Small intestine (tissue), 7 donors: ENCODE data around the gene ANGPTL4. TPM values are rescaled to one million over a fixed set of nuclear protein-coding genes. Genes with fewer than 3 reads are reported as not detected.
"Not testable (repeated sequence)": the region's sequence is repeated elsewhere in the genome, so short reads cannot be mapped to it uniquely, and the experiment has no call there.

Source experiments
- DNase-seq, 2 donors: peaks; one replicate each; pipeline versions ENCODE4 v3.0.0 to v3.0.0-alpha.2; 2013
- FAIRE-seq: peaks from 2 replicates; lab custom pipeline; 2012; peaks lifted over from hg19 to GRCh38; lab: Jason Lieb, UNC
- H3K27ac ChIP-seq, 3 donors: one replicate each; pipeline ENCODE4 v1.5.1; 2013; ENCODE audit warnings: low read length in 2 of 3, mild to moderate bottlenecking in 2 of 3, control low read depth in 1 of 3, inconsistent platforms in 1 of 3, low read depth in 1 of 3, moderate library complexity in 1 of 3
- H3K27me3 ChIP-seq, 3 donors: one replicate each; pipeline ENCODE4 v1.6.1; 2013; ENCODE audit warnings: low read length in 3 of 3, inconsistent platforms in 1 of 3; ENCODE audit not compliant: control insufficient read depth in 3 of 3, insufficient read depth in 3 of 3
- H3K36me3 ChIP-seq, 3 donors: one replicate each; pipeline ENCODE4 v1.6.1; 2013; ENCODE audit warnings: low read length in 3 of 3, inconsistent platforms in 1 of 3, low read depth in 1 of 3, mild to moderate bottlenecking in 1 of 3, moderate library complexity in 1 of 3; ENCODE audit not compliant: control insufficient read depth in 3 of 3, insufficient read depth in 2 of 3
- H3K4me1 ChIP-seq, 3 donors: one replicate each; pipeline ENCODE4 v1.6.1; 2013; ENCODE audit warnings: low read length in 2 of 3, inconsistent platforms in 1 of 3, low read depth in 1 of 3, mild to moderate bottlenecking in 1 of 3, moderate library complexity in 1 of 3; ENCODE audit not compliant: control insufficient read depth in 3 of 3, insufficient read depth in 2 of 3
- H3K4me3 ChIP-seq, 3 donors: one replicate each; pipeline ENCODE4 v1.5.1; 2013; ENCODE audit warnings: low read length in 3 of 3, control low read depth in 1 of 3, inconsistent platforms in 1 of 3, low read depth in 1 of 3, mild to moderate bottlenecking in 1 of 3, moderate library complexity in 1 of 3
- H3K9me3 ChIP-seq, 2 donors: one replicate each; pipeline ENCODE4 v1.6.1; 2013; ENCODE audit warnings: low read depth in 1 of 2, low read length in 1 of 2; ENCODE audit not compliant: control insufficient read depth in 2 of 2, insufficient read depth in 1 of 2
- WGBS, 3 donors: extraction: QIAGEN DNeasy Blood & Tissue Kit; methylation state at CpG; one replicate each; pipeline ENCODE4 v1.1.7; 2013; 5-methylcytosine and 5-hydroxymethylcytosine counted together
- polyA plus RNA-seq, 4 donors: library from polyadenylated mRNA; stranded (reverse) in 3 of 4; unstranded in 1 of 4; fragments of 200-250 nt in 3 of 4; fragments of 120-200 nt in 1 of 4; gene quantifications; one replicate each; pipeline versions ENCODE4 v1.2.1 to v1.2.3, GENCODE V29; 2013
- donor health status: healthy with polysubstance abuse.
- donor health status: control.
- donor health status: control.
- donor health status: Bipolar disorder and iron deficiency.
- donor health status: healthy.

ANGPTL4 gene
- polyA plus RNA-seq, 4 donors = 1.0 to 24.8 (median 8.7) TPM

DNA sequence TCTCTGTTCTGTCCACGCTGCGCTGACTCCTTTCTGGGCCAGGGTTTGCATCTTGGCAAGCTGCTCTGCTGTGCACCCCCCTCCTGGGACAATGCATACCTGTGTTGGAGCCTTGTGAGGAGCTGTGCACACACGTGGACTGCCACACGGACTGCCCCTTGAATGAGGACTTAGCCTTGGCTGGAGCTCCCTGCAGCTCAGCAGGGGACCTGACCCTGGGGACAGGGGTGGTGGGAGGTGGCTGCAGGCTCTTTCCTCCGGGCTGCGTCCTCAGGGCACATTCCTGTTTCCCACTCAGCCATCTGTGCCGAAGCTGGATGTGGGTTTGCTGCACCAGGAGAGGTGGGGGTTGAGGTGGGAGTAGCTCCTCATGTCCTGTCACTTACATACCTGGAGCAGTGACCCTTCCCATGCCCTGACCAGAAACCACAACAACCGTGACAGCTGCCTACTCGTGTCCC, 34.4 kb downstream of the ANGPTL4 start:
- FAIRE-seq (no peak), DNase-seq (no peak)
- peaks cover 0 to 3% (median 0%) of the 10 kb centered on the region in 3 donors for H3K4me1 ChIP-seq
- H3K27ac ChIP-seq = no peak overlapping the region
- 60 to 70% (median 69%) methylated on average over 9 of the region's 9 CpGs for WGBS, 3 donors
- H3K9me3 ChIP-seq = no peaks in the 10 kb centered on the region
- no peaks in the 10 kb centered on the region for H3K27me3 ChIP-seq
- no peak overlapping the region for H3K4me3 ChIP-seq
- H3K36me3 ChIP-seq = peaks cover 3 to 80% (median 6%) of the 10 kb centered on the region in 3 donors

DNA sequence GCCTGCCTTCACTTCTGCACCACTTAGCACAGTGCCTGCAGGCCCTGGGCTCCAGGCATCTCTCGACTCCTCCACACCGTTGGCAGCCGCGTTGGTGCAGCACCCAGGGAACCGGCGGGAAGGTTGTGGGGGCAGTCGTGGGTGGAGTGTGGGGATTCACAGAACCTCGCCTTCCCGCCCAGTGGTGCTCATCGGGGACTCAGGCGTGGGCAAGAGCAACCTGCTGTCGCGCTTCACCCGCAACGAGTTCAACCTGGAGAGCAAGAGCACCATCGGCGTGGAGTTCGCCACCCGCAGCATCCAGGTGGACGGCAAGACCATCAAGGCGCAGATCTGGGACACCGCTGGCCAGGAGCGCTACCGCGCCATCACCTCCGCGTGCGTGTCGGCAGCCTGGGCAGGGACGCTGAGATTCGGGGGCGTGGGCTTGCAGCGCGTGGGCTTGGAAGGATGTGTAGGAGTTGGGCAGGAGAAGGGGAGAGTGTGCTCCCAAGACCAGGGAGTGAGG, 35.8 kb downstream of the ANGPTL4 start:
- no peak overlapping the region for H3K4me3 ChIP-seq
- DNase-seq = no peak

DNA sequence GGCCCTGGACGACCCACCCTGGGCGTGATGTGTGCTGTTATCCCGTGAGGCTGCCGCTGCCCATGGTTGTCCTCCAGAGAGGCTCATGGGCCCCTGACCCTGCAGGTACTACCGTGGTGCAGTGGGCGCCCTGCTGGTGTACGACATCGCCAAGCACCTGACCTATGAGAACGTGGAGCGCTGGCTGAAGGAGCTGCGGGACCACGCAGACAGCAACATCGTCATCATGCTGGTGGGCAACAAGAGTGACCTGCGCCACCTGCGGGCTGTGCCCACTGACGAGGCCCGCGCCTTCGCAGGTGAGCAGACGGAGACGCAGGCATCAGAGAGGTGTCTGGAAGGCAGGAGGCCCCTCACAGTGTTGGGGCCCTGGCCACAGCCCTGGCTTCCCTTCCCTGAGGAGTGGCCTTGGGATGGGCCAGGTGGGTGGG, 38.0 kb downstream of the ANGPTL4 start:
- Histone ChIP-seq H3K4me3 (no peak overlapping the region), H3K36me3 (peaks cover 12 to 70% (median 13%) of the 10 kb centered on the region in 3 donors), H3K27me3 (no peaks in the 10 kb centered on the region), H3K27ac (no peak overlapping the region), H3K4me1 (peaks cover 0 to 3% (median 0%) of the 10 kb centered on the region in 3 donors), H3K9me3 (no peaks in the 10 kb centered on the region)
- FAIRE-seq = no peak
- WGBS, 3 donors = 92 to 96% (median 95%) methylated on average over 21 of the region's 21 CpGs
- DNase-seq = no peak

More for the DNA sequence above, 35.8 kb downstream of the ANGPTL4 start:
- H3K27ac ChIP-seq = no peak overlapping the region
- H3K36me3 ChIP-seq = peaks cover 9 to 83% (median 12%) of the 10 kb centered on the region in 3 donors
- no peak for FAIRE-seq
- no peaks in the 10 kb centered on the region for H3K9me3 ChIP-seq
- H3K27me3 ChIP-seq = no peaks in the 10 kb centered on the region
- WGBS, 3 donors = 91 to 95% (median 93%) methylated on average over 34 of the region's 34 CpGs
- H3K4me1 ChIP-seq = peaks cover 0 to 3% (median 0%) of the 10 kb centered on the region in 3 donors

DNA sequence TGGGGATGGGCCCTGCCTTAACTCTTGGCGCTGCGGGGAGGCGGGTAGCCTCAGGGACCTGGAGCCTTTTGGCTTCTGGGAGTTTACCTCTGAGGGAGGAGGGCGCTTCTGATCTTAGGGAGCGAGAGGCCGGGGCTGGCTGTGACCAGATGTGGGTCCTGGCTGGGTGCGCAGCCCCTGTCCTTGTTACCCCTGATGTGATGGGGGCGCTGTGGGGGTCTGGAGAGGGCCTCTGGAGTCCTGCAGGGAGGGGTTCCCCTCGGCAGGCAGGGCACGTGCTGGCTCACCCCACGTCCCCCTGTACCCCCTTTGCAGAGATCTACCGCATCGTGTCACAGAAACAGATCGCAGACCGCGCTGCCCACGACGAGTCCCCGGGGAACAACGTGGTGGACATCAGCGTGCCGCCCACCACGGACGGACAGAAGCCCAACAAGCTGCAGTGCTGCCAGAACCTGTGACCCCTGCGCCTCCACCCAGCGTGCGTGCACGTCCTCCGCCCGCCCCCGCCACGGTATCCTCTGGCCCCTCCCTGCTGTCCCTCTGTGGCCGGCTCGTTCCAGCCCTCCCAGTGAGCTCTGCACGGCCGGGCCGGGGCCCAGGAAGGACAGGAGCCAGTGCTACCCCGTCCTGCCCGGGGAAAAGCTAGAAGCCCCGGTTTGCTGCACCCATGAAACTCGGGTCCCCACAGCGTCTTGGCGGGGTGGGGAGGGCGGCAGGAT, 39.3 kb downstream of the ANGPTL4 start:
- Histone ChIP-seq H3K4me1 (no peaks in the 10 kb centered on the region), H3K4me3 (no peak overlapping the region), H3K27ac (peak overlapping the region in 1 of 3 donors; percentile 14), H3K36me3 (peaks cover 12 to 63% (median 13%) of the 10 kb centered on the region in 3 donors), H3K27me3 (no peaks in the 10 kb centered on the region), H3K9me3 (no peaks in the 10 kb centered on the region)
- WGBS, 3 donors = 88 to 96% (median 93%) methylated on average over 37 to 44 of the region's 44 CpGs
- FAIRE-seq (no peak), DNase-seq (no peak)

DNA sequence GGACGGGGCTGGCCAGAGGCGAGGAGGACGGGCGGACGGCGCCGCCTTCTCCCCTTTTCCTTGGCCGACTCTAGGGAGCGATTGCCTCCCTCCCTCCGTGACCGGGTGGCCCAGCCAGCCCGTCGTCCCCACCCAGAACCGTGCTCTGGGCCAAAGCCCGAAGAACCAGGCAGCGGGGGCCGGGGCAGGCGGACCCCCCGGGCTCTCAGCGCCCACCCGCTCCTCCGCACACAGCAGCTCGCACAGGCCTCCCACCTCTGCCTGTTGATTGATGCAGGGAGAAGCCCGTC, 39.8 kb downstream of the ANGPTL4 start:
- WGBS, 3 donors = 82 to 92% (median 91%) methylated on average over 16 to 24 of the region's 24 CpGs
- peak overlapping the region in 1 of 3 donors; percentile 14 for H3K27ac ChIP-seq

DNA sequence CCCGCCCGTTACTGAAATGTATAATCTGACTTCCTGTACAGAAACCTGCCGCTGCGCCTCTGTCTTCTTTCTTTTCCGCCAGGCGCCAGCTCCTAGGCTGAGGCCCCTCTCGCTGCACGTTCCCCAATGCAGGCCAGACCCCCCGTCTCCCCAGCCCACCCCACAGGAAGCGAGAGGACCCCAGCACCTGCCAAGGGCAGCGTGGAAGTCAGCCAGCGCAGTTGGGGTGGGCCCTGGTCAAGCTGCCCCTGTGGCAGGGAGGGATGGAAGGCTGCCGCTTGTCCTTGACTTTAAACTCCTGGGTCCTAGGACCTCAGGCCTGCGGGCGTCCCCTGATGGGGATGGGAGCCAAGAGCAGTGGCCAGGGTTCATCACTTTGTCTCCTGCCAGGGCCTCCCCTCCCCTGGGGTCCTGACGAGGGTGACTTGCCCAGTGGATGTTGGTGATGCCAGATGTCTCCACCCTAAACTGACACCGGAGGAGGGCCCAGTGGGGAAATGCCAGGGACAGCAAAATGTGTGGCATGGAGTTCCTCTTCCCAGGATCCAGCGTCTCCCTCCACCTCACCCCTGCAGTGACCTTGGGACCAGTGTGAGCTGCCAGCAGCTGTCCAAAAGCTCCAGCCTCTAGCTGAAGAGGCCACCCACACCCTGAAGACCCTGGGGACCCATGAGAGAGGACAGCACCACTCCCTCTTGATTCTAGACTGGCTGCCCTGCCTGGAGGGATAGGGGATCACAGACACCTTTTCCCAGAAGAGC, 40.6 kb downstream of the ANGPTL4 start:
- DNase-seq = no peak
- no peak overlapping the region for H3K27ac ChIP-seq
- no peaks in the 10 kb centered on the region for H3K4me1 ChIP-seq
- no peak overlapping the region for H3K4me3 ChIP-seq
- FAIRE-seq = no peak
- 82 to 92% (median 89%) methylated on average over 18 of the region's 18 CpGs for WGBS, 3 donors
- H3K9me3 ChIP-seq = no peaks in the 10 kb centered on the region
- peaks cover 9 to 52% (median 13%) of the 10 kb centered on the region in 3 donors for H3K36me3 ChIP-seq
- H3K27me3 ChIP-seq = no peaks in the 10 kb centered on the region

More for the DNA sequence above, 39.8 kb downstream of the ANGPTL4 start:
- no peaks in the 10 kb centered on the region for H3K4me1 ChIP-seq
- FAIRE-seq = no peak
- H3K9me3 ChIP-seq = no peaks in the 10 kb centered on the region
- no peak overlapping the region for H3K4me3 ChIP-seq
- no peaks in the 10 kb centered on the region for H3K27me3 ChIP-seq
- H3K36me3 ChIP-seq = peaks cover 12 to 59% (median 13%) of the 10 kb centered on the region in 3 donors
- DNase-seq = no peak

DNA sequence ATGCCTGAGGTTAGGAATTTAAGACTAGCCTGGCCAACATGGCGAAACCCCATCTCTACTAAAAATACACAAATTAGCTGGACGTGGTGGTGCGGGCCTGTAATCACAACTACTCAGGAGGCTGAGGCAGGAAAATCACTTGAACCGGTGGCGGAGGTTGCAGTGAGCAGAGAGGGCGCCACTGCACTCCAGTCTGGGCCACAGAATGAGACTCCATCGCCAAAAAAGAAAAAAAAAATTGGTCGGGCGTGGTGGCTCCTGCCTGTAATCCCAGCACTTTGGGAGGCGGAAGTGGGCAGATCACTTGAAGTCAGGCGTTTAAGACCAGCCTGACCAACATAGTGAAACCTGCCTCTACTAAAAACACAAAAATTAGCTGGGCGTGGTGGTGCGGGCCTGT, 46.8 kb downstream of the ANGPTL4 start:
- not testable (repeated sequence) for H3K27ac ChIP-seq, H3K27me3 ChIP-seq, H3K4me1 ChIP-seq, H3K4me3 ChIP-seq, DNase-seq, FAIRE-seq, H3K9me3 ChIP-seq, H3K36me3 ChIP-seq
- WGBS, 3 donors = 82 to 86% (median 85%) methylated on average over 13 of the region's 13 CpGs
